ENCODE measurements around the gene NLE1. TPM values are rescaled to one million over a fixed set of nuclear protein-coding genes. Genes with fewer than 3 reads are reported as not detected.
A peak's percentile ranks its signal among the peaks of the same experiment; 100 is the strongest.

Gene NLE1
- total and polyA plus RNA-seq, 5 donors from 2014 or later: 3.1 to 9.8 (median 4.0) TPM

- Mint-ChIP-seq H3K4me1 (peaks cover 62 to 92% (median 76%) of the 10 kb centered on the region in 4 donors), H3K36me3 (no peaks in the 10 kb centered on the region), H3K27ac (peak overlapping the region; percentile 33 to 97 (median 88)), H3K4me3 (peak overlapping the region; percentile 79 to 94 (median 86)), H3K9me3 (no peaks in the 10 kb centered on the region), H3K27me3 (no peaks in the 10 kb centered on the region)
- H3K9me3 ChIP-seq (ENCODE audit: control insufficient read depth in 2 of 2, low read length in 2 of 2): no peaks in the 10 kb centered on the region
- H3K27me3 ChIP-seq (ENCODE audit: control insufficient read depth, insufficient read depth, low read length): no peaks in the 10 kb centered on the region
- H3K36me3 ChIP-seq (ENCODE audit: control insufficient read depth, insufficient read depth, low read length): no peaks in the 10 kb centered on the region
- ATAC-seq (ENCODE audit: low read depth in 2 of 2): peak; percentile 68 to 71
- peak in 2 of 3 donors; percentile 37 to 72 for DNase-seq
- peak overlapping the region; percentile 75 for H3K4me3 ChIP-seq (ENCODE audit: low read depth, low read length)
- peak overlapping the region; percentile 77 for H3K27ac ChIP-seq (ENCODE audit: insufficient read depth, low read length, poor library complexity, severe bottlenecking)
- peaks cover 89% of the 10 kb centered on the region for H3K4me1 ChIP-seq (ENCODE audit: control insufficient read depth, insufficient read depth, low read length, poor library complexity, severe bottlenecking)
Measured at GRCh38 chr17:35082073-35082657, 59.9 kb downstream of the NLE1 start.

- Mint-ChIP-seq H3K27ac (peak overlapping the region in 1 of 3 donors; percentile 72), H3K9me3 (no peaks in the 10 kb centered on the region), H3K4me3 (peak overlapping the region in 2 of 4 donors; percentile 12 to 79), H3K36me3 (no peaks in the 10 kb centered on the region), H3K27me3 (no peaks in the 10 kb centered on the region), H3K4me1 (peaks cover 60 to 91% (median 73%) of the 10 kb centered on the region in 4 donors)
- no peaks in the 10 kb centered on the region for H3K9me3 ChIP-seq (ENCODE audit: control insufficient read depth in 2 of 2, low read length in 2 of 2)
- H3K36me3 ChIP-seq (ENCODE audit: control insufficient read depth, insufficient read depth, low read length): no peaks in the 10 kb centered on the region
- no peaks in the 10 kb centered on the region for H3K27me3 ChIP-seq (ENCODE audit: control insufficient read depth, insufficient read depth, low read length)
- no peak for DNase-seq
- no peak for ATAC-seq (ENCODE audit: low read depth in 2 of 2)
- H3K4me3 ChIP-seq (ENCODE audit: low read depth, low read length): peak overlapping the region; percentile 75
- H3K27ac ChIP-seq (ENCODE audit: insufficient read depth, low read length, poor library complexity, severe bottlenecking): peak overlapping the region; percentile 77
- H3K4me1 ChIP-seq (ENCODE audit: control insufficient read depth, insufficient read depth, low read length, poor library complexity, severe bottlenecking): peaks cover 86% of the 10 kb centered on the region
Measured at GRCh38 chr17:35081638-35082037, 60.5 kb downstream of the NLE1 start.

GRCh38 chr17:35080536-35080935 lies 61.6 kb downstream of the NLE1 start:
- H3K27ac Mint-ChIP-seq: peak overlapping the region; percentile 27 to 84 (median 72)
- peak overlapping the region; percentile 75 for H3K4me3 ChIP-seq (ENCODE audit: low read depth, low read length)
- no peaks in the 10 kb centered on the region for H3K36me3 ChIP-seq (ENCODE audit: control insufficient read depth, insufficient read depth, low read length)
- no peaks in the 10 kb centered on the region for H3K27me3 ChIP-seq (ENCODE audit: control insufficient read depth, insufficient read depth, low read length)
- peak overlapping the region; percentile 12 to 79 (median 54) for H3K4me3 Mint-ChIP-seq
- ATAC-seq (ENCODE audit: low read depth in 2 of 2) (peak in 1 of 2 donors; percentile 60), DNase-seq (peak in 1 of 3 donors; percentile 79)
- no peaks in the 10 kb centered on the region for H3K27me3 Mint-ChIP-seq
- peaks cover 2% of the 10 kb centered on the region for H3K36me3 Mint-ChIP-seq
- H3K9me3 ChIP-seq (ENCODE audit: control insufficient read depth in 2 of 2, low read length in 2 of 2): no peaks in the 10 kb centered on the region
- peaks cover 78% of the 10 kb centered on the region for H3K4me1 ChIP-seq (ENCODE audit: control insufficient read depth, insufficient read depth, low read length, poor library complexity, severe bottlenecking)
- H3K27ac ChIP-seq (ENCODE audit: insufficient read depth, low read length, poor library complexity, severe bottlenecking): peak overlapping the region; percentile 77
- peaks cover 50 to 83% (median 65%) of the 10 kb centered on the region in 4 donors for H3K4me1 Mint-ChIP-seq
- H3K9me3 Mint-ChIP-seq: no peaks in the 10 kb centered on the region

- H3K27ac Mint-ChIP-seq: peak overlapping the region; percentile 27 to 84 (median 72)
- H3K36me3 Mint-ChIP-seq: peaks cover 3% of the 10 kb centered on the region
- peaks cover 48 to 83% (median 67%) of the 10 kb centered on the region in 4 donors for H3K4me1 Mint-ChIP-seq
- peak overlapping the region; percentile 75 for H3K4me3 ChIP-seq (ENCODE audit: low read depth, low read length)
- H3K27me3 Mint-ChIP-seq: no peaks in the 10 kb centered on the region
- H3K4me1 ChIP-seq (ENCODE audit: control insufficient read depth, insufficient read depth, low read length, poor library complexity, severe bottlenecking): peaks cover 78% of the 10 kb centered on the region
- H3K9me3 ChIP-seq (ENCODE audit: control insufficient read depth in 2 of 2, low read length in 2 of 2): no peaks in the 10 kb centered on the region
- no peaks in the 10 kb centered on the region for H3K36me3 ChIP-seq (ENCODE audit: control insufficient read depth, insufficient read depth, low read length)
- ATAC-seq (ENCODE audit: low read depth in 2 of 2): no peak
- peak overlapping the region; percentile 12 to 79 (median 54) for H3K4me3 Mint-ChIP-seq
- H3K27ac ChIP-seq (ENCODE audit: insufficient read depth, low read length, poor library complexity, severe bottlenecking): peak overlapping the region; percentile 77
- H3K9me3 Mint-ChIP-seq: no peaks in the 10 kb centered on the region
- H3K27me3 ChIP-seq (ENCODE audit: control insufficient read depth, insufficient read depth, low read length): no peaks in the 10 kb centered on the region
- DNase-seq: no peak
Measured at GRCh38 chr17:35079547-35080423, 62.3 kb downstream of the NLE1 start.

Other genes starting within 250 kb of the NLE1 start
- 2.7 TPM for gene CCT6B, start 180.8 kb downstream of the NLE1 start, total RNA-seq
- 1 to 10 TPM; 1.3 to 4.2 (median 1.7) TPM for gene CCT6B, start 180.8 kb downstream of the NLE1 start, polyA plus RNA-seq
- 36.4 TPM for gene ZNF830, start 180.8 kb downstream of the NLE1 start, total RNA-seq
- 10 to 100 TPM; 15.8 to 28.6 (median 21.0) TPM for gene ZNF830, start 180.8 kb downstream of the NLE1 start, polyA plus RNA-seq
- gene LIG3, start 161.8 kb downstream of the NLE1 start, total RNA-seq: 39.1 TPM
- gene LIG3, start 161.8 kb downstream of the NLE1 start, polyA plus RNA-seq: 10 to 100 TPM in 3 of 4 donors, 1 to 10 TPM in 1; 9.5 to 11.4 (median 10.5) TPM
- gene RFFL, start 78.6 kb downstream of the NLE1 start, total RNA-seq: 118 TPM
- 100 to 1,000 TPM in 1 of 4 donors, 10 to 100 TPM in 3; 69.8 to 128 (median 79.3) TPM for gene RFFL, start 78.6 kb downstream of the NLE1 start, polyA plus RNA-seq
- gene RAD51D, start 22.4 kb downstream of the NLE1 start, total RNA-seq: 11.7 TPM
- gene RAD51D, start 22.4 kb downstream of the NLE1 start, polyA plus RNA-seq: 10 to 100 TPM in 2 of 4 donors, 1 to 10 TPM in 2; 7.0 to 11.5 (median 10.3) TPM
- gene FNDC8, start 20.7 kb downstream of the NLE1 start, total RNA-seq: not detected
- gene FNDC8, start 20.7 kb downstream of the NLE1 start, polyA plus RNA-seq: not detected
- 0.44 TPM for gene UNC45B, start 5.5 kb upstream of the NLE1 start, total RNA-seq
- under 1 TPM; 0.29 to 0.63 (median 0.43) TPM for gene UNC45B, start 5.5 kb upstream of the NLE1 start, polyA plus RNA-seq
- gene SLC35G3, start 52.1 kb upstream of the NLE1 start, total RNA-seq: not detected
- under 1 TPM; 0.08 to 0.19 (median 0.13) TPM for gene SLC35G3, start 52.1 kb upstream of the NLE1 start, polyA plus RNA-seq
- 221 TPM for gene SLFN5, start 100.8 kb upstream of the NLE1 start, total RNA-seq
- 100 to 1,000 TPM; 122 to 219 (median 162) TPM for gene SLFN5, start 100.8 kb upstream of the NLE1 start, polyA plus RNA-seq
- gene SLFN11, start 231.3 kb upstream of the NLE1 start, total RNA-seq: 61.9 TPM
- gene SLFN11, start 231.3 kb upstream of the NLE1 start, polyA plus RNA-seq: 10 to 100 TPM; 10.1 to 18.0 (median 11.2) TPM